ENCODE measurements around the gene RNGTT.
A peak's percentile ranks its signal among the peaks of the same experiment; 100 is the strongest.

RNGTT gene

GRCh38 chr6:88650979-88651378, 312.4 kb downstream of the RNGTT start:
- DNase-seq, result no peak

GRCh38 chr6:88650029-88650619, 313.3 kb downstream of the RNGTT start:
- no peak for DNase-seq

- no peak for DNase-seq
These were observed 322.1 kb downstream of the RNGTT start for GRCh38 chr6:88641178-88641903.

GRCh38 chr6:88637761-88638545, 325.5 kb downstream of the RNGTT start:
- no peak for DNase-seq

GRCh38 chr6:88636871-88637270, 326.5 kb downstream of the RNGTT start:
- DNase-seq, result no peak

GRCh38 chr6:88633782-88634181, 329.6 kb downstream of the RNGTT start:
- no peak for DNase-seq

- DNase-seq, result no peak
These were observed 331.6 kb downstream of the RNGTT start for GRCh38 chr6:88631830-88632229.

GRCh38 chr6:88629838-88630494, 333.5 kb downstream of the RNGTT start:
- no peak for DNase-seq

GRCh38 chr6:88626460-88626859, 337.0 kb downstream of the RNGTT start:
- no peak for DNase-seq

GRCh38 chr6:88623531-88623930, 339.9 kb downstream of the RNGTT start:
- no peak for DNase-seq

- no peak for DNase-seq
These were observed 343.5 kb downstream of the RNGTT start for GRCh38 chr6:88619951-88620350.

- DNase-seq, result no peak
These were observed 347.0 kb downstream of the RNGTT start for GRCh38 chr6:88616380-88616779.

- DNase-seq, result no peak
These were observed 349.0 kb downstream of the RNGTT start for GRCh38 chr6:88614316-88614877.

GRCh38 chr6:88612631-88613030, 350.8 kb downstream of the RNGTT start:
- DNase-seq, result no peak

- no peak for DNase-seq
These were observed 351.7 kb downstream of the RNGTT start for GRCh38 chr6:88611721-88612120.

GRCh38 chr6:88609983-88610382, 353.4 kb downstream of the RNGTT start:
- DNase-seq, result no peak

- no peak for DNase-seq
These were observed 358.1 kb downstream of the RNGTT start for GRCh38 chr6:88605271-88605670.

GRCh38 chr6:88599571-88599970, 363.8 kb downstream of the RNGTT start:
- DNase-seq, result no peak

- peak in 1 of 14 donors; percentile 17 for DNase-seq
These were observed 366.6 kb downstream of the RNGTT start for GRCh38 chr6:88596801-88597200.

- DNase-seq, result no peak
These were observed 374.5 kb downstream of the RNGTT start for GRCh38 chr6:88588938-88589337.

GRCh38 chr6:88587150-88587520, 376.3 kb downstream of the RNGTT start:
- DNase-seq, result no peak

- peak in 7 of 14 donors; percentile 12 to 84 (median 53) for DNase-seq
These were observed 376.9 kb downstream of the RNGTT start for GRCh38 chr6:88586371-88587149.

All from C1 segment of cervical spinal cord (tissue), 14 donors.